Sigmoid colon (tissue), 3 donors: Measurements from ENCODE around the gene MRI1.

Experiments
- POLR2A ChIP-seq, 2 donors: fragments of 450-650 bp; IDR thresholded peaks; one replicate each; pipeline ENCODE4 v1.6.1; 2016; ENCODE audit warnings: antibody characterized with exemption in 2 of 2, mild to moderate bottlenecking in 2 of 2, moderate library complexity in 2 of 2
- TF ChIP-seq, protein P1 (sequence below), 4 experiments: fragments of 450-650 bp in 3 of 4; fragments of 200-600 bp in 1 of 4; IDR thresholded peaks; one replicate each; pipeline ENCODE4 v1.5.1; 2016 to 2019; ENCODE audit warnings: antibody characterized with exemption in 4 of 4, mild to moderate bottlenecking in 3 of 4, moderate library complexity in 2 of 4

DNA sequence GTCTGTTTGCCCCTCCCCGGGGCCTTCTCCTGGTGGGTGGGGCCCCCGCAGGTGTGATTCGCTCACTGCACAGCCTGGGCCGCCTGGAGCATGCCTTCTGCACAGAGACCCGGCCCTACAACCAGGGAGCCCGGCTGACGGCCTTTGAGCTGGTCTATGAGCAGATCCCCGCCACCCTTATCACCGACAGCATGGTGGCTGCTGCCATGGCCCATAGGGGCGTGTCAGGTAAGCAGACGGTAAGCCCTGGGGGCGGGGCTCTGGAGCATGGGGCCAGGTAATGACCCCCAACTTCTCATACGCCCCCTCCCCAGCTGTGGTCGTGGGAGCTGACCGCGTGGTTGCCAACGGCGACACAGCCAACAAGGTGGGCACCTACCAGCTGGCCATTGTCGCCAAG is 4.2 kb downstream of the MRI1 start:
- TF ChIP-seq POLR2A (IDR thresholded peaks at IDR 0.05): no peak
- TF ChIP-seq, protein P1, sequence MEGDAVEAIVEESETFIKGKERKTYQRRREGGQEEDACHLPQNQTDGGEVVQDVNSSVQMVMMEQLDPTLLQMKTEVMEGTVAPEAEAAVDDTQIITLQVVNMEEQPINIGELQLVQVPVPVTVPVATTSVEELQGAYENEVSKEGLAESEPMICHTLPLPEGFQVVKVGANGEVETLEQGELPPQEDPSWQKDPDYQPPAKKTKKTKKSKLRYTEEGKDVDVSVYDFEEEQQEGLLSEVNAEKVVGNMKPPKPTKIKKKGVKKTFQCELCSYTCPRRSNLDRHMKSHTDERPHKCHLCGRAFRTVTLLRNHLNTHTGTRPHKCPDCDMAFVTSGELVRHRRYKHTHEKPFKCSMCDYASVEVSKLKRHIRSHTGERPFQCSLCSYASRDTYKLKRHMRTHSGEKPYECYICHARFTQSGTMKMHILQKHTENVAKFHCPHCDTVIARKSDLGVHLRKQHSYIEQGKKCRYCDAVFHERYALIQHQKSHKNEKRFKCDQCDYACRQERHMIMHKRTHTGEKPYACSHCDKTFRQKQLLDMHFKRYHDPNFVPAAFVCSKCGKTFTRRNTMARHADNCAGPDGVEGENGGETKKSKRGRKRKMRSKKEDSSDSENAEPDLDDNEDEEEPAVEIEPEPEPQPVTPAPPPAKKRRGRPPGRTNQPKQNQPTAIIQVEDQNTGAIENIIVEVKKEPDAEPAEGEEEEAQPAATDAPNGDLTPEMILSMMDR (IDR thresholded peaks at IDR 0.05): no peak
